Measurements from ENCODE around the gene LDLRAD3.

DNA sequence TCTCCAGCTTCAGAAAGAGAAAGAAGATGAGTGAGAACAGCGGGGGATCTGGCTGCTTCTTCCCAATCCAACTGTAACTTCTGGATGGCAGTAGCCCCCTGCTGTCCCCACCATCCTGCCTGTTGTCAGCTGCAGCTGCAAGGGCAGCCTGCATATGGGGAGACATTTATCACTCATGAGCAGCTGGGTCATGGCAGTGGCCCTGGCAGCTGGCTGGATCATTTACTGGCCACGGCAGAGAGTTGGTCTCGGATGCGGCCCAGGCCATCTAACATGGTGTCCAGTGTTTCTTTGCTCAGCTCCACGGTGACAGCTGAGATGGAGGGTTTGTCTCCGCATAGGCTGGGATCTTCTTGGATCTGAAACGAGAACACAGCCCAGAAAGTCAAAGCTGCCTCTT lies 330.6 kb downstream of the LDLRAD3 start:
- TF ChIP-seq POLR2AphosphoS5 (IDR thresholded peaks at IDR 0.05; ENCODE audit: low read depth, low read length) (no peak), TCF7L2 (IDR thresholded peaks at IDR 0.05; ENCODE audit: low read depth, low read length) (no peak), SIN3A (IDR thresholded peaks at IDR 0.05; ENCODE audit: borderline replicate concordance, insufficient read depth, low read depth, low read length) (no peak)
- TF ChIP-seq, protein P1, sequence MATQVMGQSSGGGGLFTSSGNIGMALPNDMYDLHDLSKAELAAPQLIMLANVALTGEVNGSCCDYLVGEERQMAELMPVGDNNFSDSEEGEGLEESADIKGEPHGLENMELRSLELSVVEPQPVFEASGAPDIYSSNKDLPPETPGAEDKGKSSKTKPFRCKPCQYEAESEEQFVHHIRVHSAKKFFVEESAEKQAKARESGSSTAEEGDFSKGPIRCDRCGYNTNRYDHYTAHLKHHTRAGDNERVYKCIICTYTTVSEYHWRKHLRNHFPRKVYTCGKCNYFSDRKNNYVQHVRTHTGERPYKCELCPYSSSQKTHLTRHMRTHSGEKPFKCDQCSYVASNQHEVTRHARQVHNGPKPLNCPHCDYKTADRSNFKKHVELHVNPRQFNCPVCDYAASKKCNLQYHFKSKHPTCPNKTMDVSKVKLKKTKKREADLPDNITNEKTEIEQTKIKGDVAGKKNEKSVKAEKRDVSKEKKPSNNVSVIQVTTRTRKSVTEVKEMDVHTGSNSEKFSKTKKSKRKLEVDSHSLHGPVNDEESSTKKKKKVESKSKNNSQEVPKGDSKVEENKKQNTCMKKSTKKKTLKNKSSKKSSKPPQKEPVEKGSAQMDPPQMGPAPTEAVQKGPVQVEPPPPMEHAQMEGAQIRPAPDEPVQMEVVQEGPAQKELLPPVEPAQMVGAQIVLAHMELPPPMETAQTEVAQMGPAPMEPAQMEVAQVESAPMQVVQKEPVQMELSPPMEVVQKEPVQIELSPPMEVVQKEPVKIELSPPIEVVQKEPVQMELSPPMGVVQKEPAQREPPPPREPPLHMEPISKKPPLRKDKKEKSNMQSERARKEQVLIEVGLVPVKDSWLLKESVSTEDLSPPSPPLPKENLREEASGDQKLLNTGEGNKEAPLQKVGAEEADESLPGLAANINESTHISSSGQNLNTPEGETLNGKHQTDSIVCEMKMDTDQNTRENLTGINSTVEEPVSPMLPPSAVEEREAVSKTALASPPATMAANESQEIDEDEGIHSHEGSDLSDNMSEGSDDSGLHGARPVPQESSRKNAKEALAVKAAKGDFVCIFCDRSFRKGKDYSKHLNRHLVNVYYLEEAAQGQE (IDR thresholded peaks at IDR 0.05; ENCODE audit: insufficient read depth in 1 of 2, low read depth in 2 of 2, low read length in 1 of 2), result no peak
- TF ChIP-seq, protein P2, sequence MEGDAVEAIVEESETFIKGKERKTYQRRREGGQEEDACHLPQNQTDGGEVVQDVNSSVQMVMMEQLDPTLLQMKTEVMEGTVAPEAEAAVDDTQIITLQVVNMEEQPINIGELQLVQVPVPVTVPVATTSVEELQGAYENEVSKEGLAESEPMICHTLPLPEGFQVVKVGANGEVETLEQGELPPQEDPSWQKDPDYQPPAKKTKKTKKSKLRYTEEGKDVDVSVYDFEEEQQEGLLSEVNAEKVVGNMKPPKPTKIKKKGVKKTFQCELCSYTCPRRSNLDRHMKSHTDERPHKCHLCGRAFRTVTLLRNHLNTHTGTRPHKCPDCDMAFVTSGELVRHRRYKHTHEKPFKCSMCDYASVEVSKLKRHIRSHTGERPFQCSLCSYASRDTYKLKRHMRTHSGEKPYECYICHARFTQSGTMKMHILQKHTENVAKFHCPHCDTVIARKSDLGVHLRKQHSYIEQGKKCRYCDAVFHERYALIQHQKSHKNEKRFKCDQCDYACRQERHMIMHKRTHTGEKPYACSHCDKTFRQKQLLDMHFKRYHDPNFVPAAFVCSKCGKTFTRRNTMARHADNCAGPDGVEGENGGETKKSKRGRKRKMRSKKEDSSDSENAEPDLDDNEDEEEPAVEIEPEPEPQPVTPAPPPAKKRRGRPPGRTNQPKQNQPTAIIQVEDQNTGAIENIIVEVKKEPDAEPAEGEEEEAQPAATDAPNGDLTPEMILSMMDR (IDR thresholded peaks at IDR 0.05), result no peak

All from Panc1 (cell line).